B cell (primary cell): ENCODE results near the gene UBE2G2. TPM values are rescaled to one million over a fixed set of nuclear protein-coding genes. Genes with fewer than 3 reads are reported as not detected.

Experiments
- ATAC-seq: fragments of 200-7000 bp; cut with Tn5 transposase; one replicate; pipeline ENCODE4 v1.10.0; 2021; ENCODE audit warnings: low read depth, mild to moderate bottlenecking, moderate number of reproducible peaks, moderate library complexity
- CTCF ChIA-PET: fragments of 350-600 bp; sonication (Branson Sonifier 250); formaldehyde crosslinking; loops from one replicate; lab custom pipeline; 2021; ENCODE audit warnings: antibody characterized with exemption, inconsistent platforms; lab: Charles Lee
- POLR2A ChIA-PET: fragments of 350-600 bp; sonication (Branson Sonifier 250); formaldehyde crosslinking; loops from one replicate; lab custom pipeline; 2021; ENCODE audit warnings: antibody characterized with exemption; lab: Charles Lee
- DNase-seq: peaks from one replicate; pipeline ENCODE4 v3.0.0; 2013
- H2AFZ ChIP-seq: 2 replicates; pipeline ENCODE4 v1.6.1; 2012; ENCODE audit warnings: mild to moderate bottlenecking, low read depth, low read length; ENCODE audit not compliant: insufficient read depth, poor library complexity, severe bottlenecking
- H3K27ac ChIP-seq, 2 donors: 1 replicate in 1 of 2; 2 replicates in 1 of 2; pipeline ENCODE4 v1.5.1; 2012 to 2013; ENCODE audit warnings: low read length in 2 of 2, mild to moderate bottlenecking in 2 of 2, moderate library complexity in 1 of 2
- H3K27me3 ChIP-seq, 4 experiments: fragments of 200-600 bp in 1 of 4; sonication (generic) in 1 of 4; replicated peaks in 1 of 4; 1 replicate in 2 of 4; 2 replicates in 2 of 4; pipeline versions ENCODE4 v1.6.1 to v1.7.0; 2013 to 2016; ENCODE audit warnings: low read length in 3 of 4, mild to moderate bottlenecking in 2 of 4, mixed read lengths in 1 of 4, moderate library complexity in 1 of 4; ENCODE audit not compliant: insufficient read depth in 4 of 4, control insufficient read depth in 3 of 4; ENCODE audit errors: control extremely low read depth in 1 of 4
- H3K36me3 ChIP-seq, 2 experiments: replicated peaks in 1 of 2; 1 replicate in 1 of 2; 2 replicates in 1 of 2; pipeline versions ENCODE4 v1.6.1 to v1.7.1; 2013; ENCODE audit warnings: low read length in 1 of 2; ENCODE audit not compliant: insufficient read depth in 2 of 2, control insufficient read depth in 1 of 2; ENCODE audit errors: control extremely low read depth in 1 of 2, extremely low read depth in 1 of 2
- H3K4me1 ChIP-seq, 2 donors: fragments of 200-600 bp in 1 of 2; sonication (generic) in 1 of 2; 1 replicate in 1 of 2; 2 replicates in 1 of 2; pipeline versions ENCODE4 v1.5.1 to v1.6.1; 2013 to 2017; ENCODE audit warnings: low read length in 2 of 2; ENCODE audit not compliant: control insufficient read depth in 2 of 2, insufficient read depth in 2 of 2
- H3K4me2 ChIP-seq: replicated peaks from 2 replicates; pipeline ENCODE3; 2012; ENCODE audit warnings: mild to moderate bottlenecking, low read depth, low read length; ENCODE audit not compliant: poor library complexity, severe bottlenecking
- H3K4me3 ChIP-seq, 5 experiments: fragments of 200-600 bp in 1 of 5; sonication (generic) in 1 of 5; 1 replicate in 3 of 5; 2 replicates in 2 of 5; pipeline versions ENCODE4 v1.5.1 to v1.7.0; 2011 to 2016; ENCODE audit warnings: low read length in 4 of 5, mild to moderate bottlenecking in 4 of 5, low read depth in 2 of 5, control low read depth in 1 of 5, moderate library complexity in 1 of 5; ENCODE audit not compliant: insufficient read depth in 1 of 5; ENCODE audit errors: control extremely low read depth in 1 of 5, extremely low read depth in 1 of 5
- H3K79me2 ChIP-seq: fragments of 200-600 bp; sonication (generic); one replicate; pipeline ENCODE4 v1.6.0; 2016; ENCODE audit warnings: low read length; ENCODE audit not compliant: control insufficient read depth, insufficient read depth
- H3K9ac ChIP-seq: fragments of 200-600 bp; sonication (generic); 2 replicates; pipeline ENCODE4 v1.6.1; 2017; ENCODE audit warnings: mild to moderate bottlenecking, low read length, moderate library complexity
- H3K9me3 ChIP-seq, 3 donors: one replicate each; pipeline versions ENCODE4 v1.6.1 to v1.7.1; 2013; ENCODE audit warnings: low read length in 2 of 3; ENCODE audit not compliant: control insufficient read depth in 2 of 3, insufficient read depth in 1 of 3; ENCODE audit errors: control extremely low read depth in 1 of 3
- H4K20me1 ChIP-seq: 2 replicates; pipeline ENCODE4 v1.6.0; 2012; ENCODE audit warnings: mild to moderate bottlenecking, low read length; ENCODE audit not compliant: insufficient read depth, control insufficient read depth, poor library complexity, severe bottlenecking
- H3K27ac Mint-ChIP-seq: one replicate; pipeline ENCODE4 v1.8.0; 2021; ENCODE audit warnings: mixed read lengths
- H3K27me3 Mint-ChIP-seq: one replicate; pipeline ENCODE4 v1.8.0; 2021; ENCODE audit warnings: mixed read lengths
- H3K4me1 Mint-ChIP-seq: one replicate; pipeline ENCODE4 v1.8.0; 2021; ENCODE audit warnings: mixed read lengths
- H3K4me3 Mint-ChIP-seq: one replicate; pipeline ENCODE4 v1.8.0; 2021; ENCODE audit warnings: mixed read lengths
- H3K9me3 Mint-ChIP-seq: one replicate; pipeline ENCODE4 v1.8.0; 2022; ENCODE audit warnings: mixed read lengths; ENCODE audit not compliant: insufficient read depth
- CTCF ChIP-seq: fragments of 200-600 bp; IDR thresholded peaks from one replicate; pipeline ENCODE4 v1.8.0; 2022; ENCODE audit warnings: antibody characterized with exemption, mild to moderate bottlenecking
- EZH2 ChIP-seq: IDR thresholded peaks from 2 replicates; pipeline ENCODE4 v1.6.1; 2012; ENCODE audit warnings: borderline replicate concordance, low read depth, mild to moderate bottlenecking, moderate library complexity, low read length; ENCODE audit not compliant: insufficient read depth, poor library complexity, severe bottlenecking
- WGBS: methylation state at CpG from one replicate; pipeline ENCODE4 v1.1.5; 2013; ENCODE audit warnings: missing lambda C conversion rate; ENCODE audit not compliant: insufficient coverage; 5-methylcytosine and 5-hydroxymethylcytosine counted together
- intact Hi-C: fragments of 100-400 bp; cut with micrococcal nuclease; formaldehyde crosslinking; loops from one replicate; pipeline ENCODE4 v1.10.0; 2022
- polyA plus RNA-seq: library from polyadenylated mRNA; depleted of rRNA; stranded (reverse); fragments of >200 nt; gene quantifications from 2 replicates; pipeline ENCODE4 v1.2.3, GENCODE V29; 2012
- total RNA-seq, 2 donors: library from RNA; stranded (reverse); fragments of 120-200 nt in 1 of 2; gene quantifications; 1 replicate in 1 of 2; 2 replicates in 1 of 2; pipeline versions ENCODE4 v1.2.3 to v1.2.4, GENCODE V29; 2013 to 2022

UBE2G2 gene
- total and polyA plus RNA-seq, 2 donors (not counting 1 experiment from before 2014, with no cell fraction given), result 96.4 to 109 TPM

DNA sequence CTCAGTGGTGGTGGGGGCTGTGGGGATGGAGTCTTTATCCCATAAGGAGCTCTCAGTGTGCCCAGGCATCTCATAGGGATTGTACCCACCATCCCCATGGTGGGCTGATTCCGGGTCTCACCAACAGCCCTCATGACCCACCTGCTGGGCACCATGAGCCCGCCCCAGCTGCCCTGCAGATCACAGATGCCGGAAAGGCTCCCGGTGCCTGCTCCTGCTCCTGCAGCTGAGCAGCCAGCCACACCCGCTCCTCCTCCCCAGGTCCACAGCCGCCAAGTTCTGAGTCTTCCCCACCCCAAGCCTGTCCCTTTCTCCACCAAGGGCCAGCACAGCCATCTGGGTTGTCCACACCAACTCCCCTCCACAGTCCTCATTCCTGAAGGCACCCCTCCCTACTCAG, 74.8 kb downstream of the UBE2G2 start:
- Histone ChIP-seq H2AFZ (no peak overlapping the region), H3K27ac (no peak overlapping the region), H3K9me3 (peaks cover 0 to 12% (median 0%) of the 10 kb centered on the region in 3 donors), H3K9ac (no peak overlapping the region), H3K4me3 (no peak overlapping the region), H3K4me1 (peaks cover 11 to 12% of the 10 kb centered on the region in 2 donors), H4K20me1 (no peaks in the 10 kb centered on the region), H3K4me2 (no peak overlapping the region), H3K27me3 (peaks cover 0 to 29% (median 11%) of the 10 kb centered on the region in 4 experiments), H3K36me3 (no peaks in the 10 kb centered on the region), H3K79me2 (no peaks in the 10 kb centered on the region)
- CTCF ChIA-PET, result no interaction called here
- H3K4me3 Mint-ChIP-seq, result no peak overlapping the region
- intact Hi-C loops, result no loop called here
- no peak overlapping the region for H3K27ac Mint-ChIP-seq
- POLR2A ChIA-PET, result no interaction called here
- DNase-seq (no peak), ATAC-seq (no peak)
- 84% methylated on average over 6 of the region's 6 CpGs for WGBS
- H3K4me1 Mint-ChIP-seq, result peaks cover 6% of the 10 kb centered on the region
- TF ChIP-seq CTCF (no peak), EZH2 (no peak)
- H3K27me3 Mint-ChIP-seq, result peaks cover 45% of the 10 kb centered on the region
- H3K9me3 Mint-ChIP-seq, result no peaks in the 10 kb centered on the region

DNA sequence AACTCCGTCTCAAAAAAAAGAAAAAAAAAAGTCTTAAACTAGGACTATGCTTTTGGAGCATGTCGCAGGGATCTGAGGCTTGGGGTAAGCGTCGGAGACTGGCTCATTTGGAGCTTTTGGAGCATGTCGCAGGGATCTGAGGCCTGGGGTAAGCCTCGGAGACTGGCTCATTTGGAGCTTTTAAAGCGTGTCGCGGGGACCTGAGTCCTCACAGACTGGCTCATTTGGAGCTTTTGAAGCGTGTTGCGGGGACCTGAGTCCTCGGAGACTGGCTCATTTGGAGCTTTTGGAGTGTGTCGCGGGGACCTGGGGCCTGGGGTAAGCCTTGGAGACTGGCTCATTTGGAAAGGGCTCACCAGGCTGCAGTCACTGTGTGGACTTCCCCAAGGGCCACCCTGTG, 76.7 kb downstream of the UBE2G2 start:
- Histone ChIP-seq H3K36me3 (no peaks in the 10 kb centered on the region), H3K9me3 (peaks cover 0 to 12% (median 0%) of the 10 kb centered on the region in 3 donors), H3K27me3 (peaks cover 0 to 32% (median 15%) of the 10 kb centered on the region in 4 experiments), H3K9ac (no peak overlapping the region), H3K4me1 (peaks cover 11 to 12% of the 10 kb centered on the region in 2 donors), H3K27ac (no peak overlapping the region), H3K4me2 (no peak overlapping the region), H3K4me3 (no peak overlapping the region), H3K79me2 (no peaks in the 10 kb centered on the region), H4K20me1 (no peaks in the 10 kb centered on the region), H2AFZ (no peak overlapping the region)
- no peak overlapping the region for H3K27ac Mint-ChIP-seq
- no peak overlapping the region for H3K4me3 Mint-ChIP-seq
- intact Hi-C loops, result no loop called here
- POLR2A ChIA-PET, result interaction anchor here (0.6 kb wide), 1 partner anchor 961 kb away, joined by 7 read pairs; no protein-coding TSS in a partner anchor
- ATAC-seq (no peak), DNase-seq (no peak)
- peaks cover 6% of the 10 kb centered on the region for H3K4me1 Mint-ChIP-seq
- no peaks in the 10 kb centered on the region for H3K9me3 Mint-ChIP-seq
- peaks cover 58% of the 10 kb centered on the region for H3K27me3 Mint-ChIP-seq
- TF ChIP-seq CTCF, result no peak
- 91% methylated on average over 14 of the region's 14 CpGs for WGBS
- CTCF ChIA-PET, result interaction anchor here (0.7 kb wide), 1 partner anchor 14 kb away, joined by 3 read pairs; no protein-coding TSS in a partner anchor
